LNCAP (cell line): ENCODE measurements around the gene COL9A2.
A peak's percentile ranks its signal among the peaks of the same experiment; 100 is the strongest.

ENCODE experiments used
- CTCF ChIP-seq: fragments of 450-650 bp; IDR thresholded peaks from 2 replicates; pipeline ENCODE4 v1.5.1; 2017; ENCODE audit warnings: mild to moderate bottlenecking

The COL9A2 gene

GRCh38 chr1:40305451-40305850 lies 11.6 kb downstream of the COL9A2 start:
- peak; percentile 71 for TF ChIP-seq CTCF

- TF ChIP-seq CTCF: no peak
These were observed 13.3 kb downstream of the COL9A2 start for GRCh38 chr1:40303790-40304189.

GRCh38 chr1:40303051-40303771 lies 13.9 kb downstream of the COL9A2 start:
- TF ChIP-seq CTCF: no peak

- TF ChIP-seq CTCF: no peak
These were observed 14.6 kb downstream of the COL9A2 start for GRCh38 chr1:40302475-40302874.

GRCh38 chr1:40301541-40302299 lies 15.4 kb downstream of the COL9A2 start:
- TF ChIP-seq CTCF: no peak

GRCh38 chr1:40301066-40301465 lies 16.0 kb downstream of the COL9A2 start:
- no peak for TF ChIP-seq CTCF

- TF ChIP-seq CTCF: no peak
These were observed 16.4 kb downstream of the COL9A2 start for GRCh38 chr1:40300651-40301050.
